ENCODE data around the gene CCNI.
A peak's percentile ranks its signal among the peaks of the same experiment; 100 is the strongest.
"Not testable (repeated sequence)": the region's sequence is repeated elsewhere in the genome, so short reads cannot be mapped to it uniquely, and the experiment has no call there.

CCNI gene

DNA sequence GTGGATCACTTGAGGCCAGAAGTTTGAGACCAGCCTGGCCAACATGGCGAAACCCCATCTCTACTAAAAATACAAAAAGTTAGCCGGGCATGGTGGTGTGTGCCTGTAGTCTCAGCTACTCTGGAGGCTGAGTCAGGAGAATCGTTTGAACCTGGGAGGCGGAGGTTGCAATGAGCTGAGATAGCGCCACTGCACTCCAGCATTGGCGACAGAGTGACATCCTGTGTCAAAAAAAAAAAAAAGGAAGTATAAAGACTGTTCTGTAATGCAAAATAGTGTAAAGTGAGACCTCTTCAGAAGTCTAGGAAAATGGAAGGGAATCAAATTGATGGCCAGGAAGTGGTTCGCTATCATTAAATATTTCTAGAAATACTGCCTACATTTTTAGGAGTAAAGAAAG is 5.0 kb upstream of the CCNI start:
- H3K4me1 ChIP-seq (ENCODE audit: insufficient read depth, low read length); H3K27ac ChIP-seq (ENCODE audit: low read depth, low read length); H3K4me3 ChIP-seq (ENCODE audit: low read length); H3K9ac ChIP-seq (ENCODE audit: low read depth, low read length); H3K9me3 ChIP-seq (ENCODE audit: insufficient read depth, low read depth, low read length); H3K36me3 ChIP-seq (ENCODE audit: insufficient read depth, low read length); H3K27me3 ChIP-seq (ENCODE audit: insufficient read depth, low read length): not testable (repeated sequence)
- WGBS: 89% methylated on average over 6 of the region's 7 CpGs

DNA sequence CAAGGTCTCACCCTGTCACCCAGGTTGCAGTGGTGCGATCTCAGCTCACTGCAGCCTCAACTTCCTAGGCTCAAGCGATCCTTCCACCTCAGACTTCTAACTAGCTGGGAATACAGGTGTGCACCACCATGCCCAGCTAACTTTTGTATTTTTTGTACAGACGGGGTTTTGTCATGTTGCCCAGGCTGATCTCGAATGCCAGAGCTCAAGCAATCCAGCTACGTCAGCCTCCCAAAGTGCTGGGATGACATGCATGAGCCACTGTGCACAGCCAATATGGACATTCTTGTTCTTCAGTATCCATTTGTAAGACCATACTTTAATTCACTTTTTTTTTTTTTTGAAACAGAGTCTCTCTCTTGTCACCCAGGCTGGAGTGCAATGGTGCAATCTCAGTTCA is 3.5 kb upstream of the CCNI start:
- Histone ChIP-seq H3K36me3 (ENCODE audit: insufficient read depth, low read length) (no peaks in the 10 kb centered on the region), H3K9ac (ENCODE audit: low read depth, low read length) (no peak overlapping the region), H3K4me1 (ENCODE audit: insufficient read depth, low read length) (peaks cover 13% of the 10 kb centered on the region; the same call in 1 of the 2 replicates), H3K27ac (ENCODE audit: low read depth, low read length) (no peak overlapping the region), H3K9me3 (ENCODE audit: insufficient read depth, low read depth, low read length) (no peaks in the 10 kb centered on the region), H3K4me3 (ENCODE audit: low read length) (no peak overlapping the region), H3K27me3 (ENCODE audit: insufficient read depth, low read length) (no peaks in the 10 kb centered on the region)
- 95% methylated on average over 5 of the region's 5 CpGs for WGBS

DNA sequence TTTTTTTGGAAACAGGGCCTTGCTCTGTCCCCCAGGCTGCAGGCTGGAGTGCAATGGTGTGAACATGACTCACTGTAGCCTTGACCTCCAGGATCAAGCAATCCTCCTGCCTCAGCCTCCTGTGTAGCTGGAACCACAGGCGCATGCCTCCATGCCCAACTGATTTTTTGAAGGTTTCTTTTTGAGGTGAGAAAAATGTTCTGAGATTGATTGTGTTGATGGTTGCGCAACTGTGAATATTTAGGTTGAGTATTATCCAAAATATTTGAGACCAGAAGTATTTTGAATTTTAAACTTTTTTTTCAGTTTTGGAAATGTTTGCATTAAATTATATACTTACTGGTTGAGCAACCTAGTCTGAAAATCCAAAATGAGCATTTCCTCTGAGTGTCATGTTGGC is 2.6 kb upstream of the CCNI start:
- Histone ChIP-seq H3K36me3 (ENCODE audit: insufficient read depth, low read length) (no peaks in the 10 kb centered on the region), H3K9ac (ENCODE audit: low read depth, low read length) (no peak overlapping the region), H3K4me1 (ENCODE audit: insufficient read depth, low read length) (peaks cover 21% of the 10 kb centered on the region; the same call in 1 of the 2 replicates), H3K27me3 (ENCODE audit: insufficient read depth, low read length) (no peaks in the 10 kb centered on the region), H3K9me3 (ENCODE audit: insufficient read depth, low read depth, low read length) (no peaks in the 10 kb centered on the region), H3K4me3 (ENCODE audit: low read length) (no peak overlapping the region), H3K27ac (ENCODE audit: low read depth, low read length) (no peak overlapping the region)
- 91% methylated on average over 2 of the region's 2 CpGs for WGBS

DNA sequence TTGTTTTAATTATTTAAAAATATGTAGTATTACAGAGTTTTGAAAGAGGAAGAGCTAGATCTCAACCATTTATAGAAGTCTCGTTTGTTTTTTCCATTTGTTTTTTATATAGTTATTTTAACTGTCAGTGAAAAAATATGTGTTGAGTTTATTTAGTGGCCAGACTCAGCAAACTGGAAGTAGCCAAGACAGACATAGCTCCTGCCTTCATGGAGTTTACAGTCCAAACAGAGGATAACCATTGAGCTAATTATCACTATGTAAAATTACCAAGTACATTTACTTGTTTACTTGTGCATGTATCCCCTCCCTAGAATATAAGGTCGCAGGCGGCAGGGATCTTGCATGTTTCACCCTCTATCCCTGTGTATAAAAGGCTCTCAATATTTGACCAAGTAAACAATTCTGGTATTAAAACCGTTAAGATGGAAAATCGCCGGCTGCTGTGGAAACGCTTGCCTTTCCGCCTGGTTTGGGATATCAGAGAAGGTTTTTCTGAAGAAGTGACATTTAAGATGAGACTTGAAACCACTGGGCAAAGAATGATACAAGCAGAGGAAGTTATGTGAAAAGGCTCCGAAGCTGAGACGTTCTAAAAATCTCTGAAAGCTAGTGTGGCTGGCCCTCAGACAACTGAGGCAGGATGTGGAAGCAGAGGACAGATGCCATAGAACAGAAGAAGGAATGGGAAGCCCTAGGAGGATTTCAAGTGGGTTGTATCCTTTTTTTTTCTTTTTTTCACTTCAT is 1.3 kb upstream of the CCNI start:
- WGBS: 94% methylated on average over 9 of the region's 10 CpGs
- H3K36me3 ChIP-seq (ENCODE audit: insufficient read depth, low read length): no peaks in the 10 kb centered on the region
- no peaks in the 10 kb centered on the region for H3K27me3 ChIP-seq (ENCODE audit: insufficient read depth, low read length)
- peaks cover 30% of the 10 kb centered on the region; the same call in 1 of the 2 replicates for H3K4me1 ChIP-seq (ENCODE audit: insufficient read depth, low read length)
- H3K27ac ChIP-seq (ENCODE audit: low read depth, low read length): peak overlapping the region; percentile 99
- peak overlapping the region; percentile 90 for H3K4me3 ChIP-seq (ENCODE audit: low read length)
- peak overlapping the region; percentile 98; the same call in 1 of the 2 replicates for H3K9ac ChIP-seq (ENCODE audit: low read depth, low read length)
- no peaks in the 10 kb centered on the region for H3K9me3 ChIP-seq (ENCODE audit: insufficient read depth, low read depth, low read length)

DNA sequence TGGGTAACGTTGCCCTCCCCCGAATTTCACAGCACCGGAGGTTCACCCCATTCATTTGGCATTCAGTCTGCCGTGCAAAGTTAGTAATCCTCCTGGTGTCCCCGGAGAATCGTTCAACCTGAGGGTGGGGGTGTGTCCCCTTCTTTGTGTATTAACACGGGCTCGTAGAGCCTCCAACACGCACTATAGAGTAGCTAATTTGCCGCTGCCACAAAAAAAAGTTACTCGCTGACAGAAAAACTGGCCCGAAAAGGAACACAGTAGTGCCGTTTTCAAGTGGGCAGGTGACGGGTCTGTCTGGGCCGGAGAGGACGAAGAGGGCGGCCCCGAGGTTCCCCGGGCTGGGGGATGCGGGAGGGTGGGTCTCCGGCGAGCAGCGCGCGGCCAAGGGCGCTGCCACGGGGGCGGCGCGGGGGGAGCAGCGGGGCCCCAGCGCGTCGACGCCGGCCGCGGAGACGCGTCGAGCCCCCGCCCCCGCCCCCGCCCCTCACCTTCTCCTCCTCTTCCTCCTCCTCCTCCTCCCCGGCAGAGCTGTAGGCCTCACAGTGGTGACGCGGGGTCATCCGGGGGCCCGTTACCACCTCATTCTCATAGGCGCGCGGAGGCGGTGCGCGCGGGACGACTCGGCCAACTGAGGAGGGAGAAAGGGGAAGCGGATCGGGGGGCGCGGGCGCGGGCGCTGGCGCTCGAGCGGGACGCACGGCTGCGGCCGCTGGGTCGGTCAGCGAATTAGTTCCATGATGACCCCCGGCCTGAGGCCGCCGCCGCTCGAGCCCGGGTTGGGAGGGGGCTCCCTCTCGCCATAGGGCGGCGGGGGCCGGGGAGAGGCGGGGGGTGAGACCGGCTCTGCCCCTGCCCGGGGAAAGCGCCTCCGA is 571 bp downstream of the CCNI start:
- peaks cover 30% of the 10 kb centered on the region; the same call in 1 of the 2 replicates for H3K4me1 ChIP-seq (ENCODE audit: insufficient read depth, low read length)
- H3K4me3 ChIP-seq (ENCODE audit: low read length): peak overlapping the region; percentile 90
- no peaks in the 10 kb centered on the region for H3K27me3 ChIP-seq (ENCODE audit: insufficient read depth, low read length)
- peak overlapping the region; percentile 98 for H3K9ac ChIP-seq (ENCODE audit: low read depth, low read length)
- H3K27ac ChIP-seq (ENCODE audit: low read depth, low read length): peak overlapping the region; percentile 99
- H3K36me3 ChIP-seq (ENCODE audit: insufficient read depth, low read length): no peaks in the 10 kb centered on the region
- H3K9me3 ChIP-seq (ENCODE audit: insufficient read depth, low read depth, low read length): no peaks in the 10 kb centered on the region
- under 1% methylated on average over 83 of the region's 89 CpGs for WGBS

DNA sequence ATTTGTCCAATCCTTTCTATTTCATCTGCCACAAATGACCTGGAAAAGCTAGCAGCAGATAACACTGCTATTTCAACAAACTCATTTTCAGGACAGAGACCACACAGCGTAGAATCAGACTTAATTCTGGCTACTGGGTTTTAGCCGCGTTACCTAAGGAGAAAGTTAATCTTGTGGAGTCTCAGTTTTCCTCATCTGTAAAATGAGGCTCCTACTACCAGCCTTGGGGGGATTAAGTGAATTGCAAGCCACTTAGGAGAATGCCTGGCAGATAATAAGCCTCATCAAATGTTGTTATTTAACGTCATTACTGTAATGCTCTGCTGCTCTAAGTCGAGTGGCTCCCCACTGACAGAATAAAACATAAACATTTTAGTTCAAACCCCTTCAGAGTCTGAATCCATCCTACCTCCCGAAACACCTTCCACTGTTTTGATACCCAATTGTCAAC is 1.4 kb downstream of the CCNI start:
- Histone ChIP-seq H3K27me3 (ENCODE audit: insufficient read depth, low read length) (no peaks in the 10 kb centered on the region), H3K4me3 (ENCODE audit: low read length) (peak overlapping the region; percentile 90), H3K4me1 (ENCODE audit: insufficient read depth, low read length) (peaks cover 30% of the 10 kb centered on the region; the same call in 1 of the 2 replicates), H3K27ac (ENCODE audit: low read depth, low read length) (no peak overlapping the region), H3K36me3 (ENCODE audit: insufficient read depth, low read length) (no peaks in the 10 kb centered on the region), H3K9me3 (ENCODE audit: insufficient read depth, low read depth, low read length) (no peaks in the 10 kb centered on the region), H3K9ac (ENCODE audit: low read depth, low read length) (peak overlapping the region; percentile 60; the same call in 1 of the 2 replicates)
- 19% methylated on average over 6 of the region's 6 CpGs for WGBS

DNA sequence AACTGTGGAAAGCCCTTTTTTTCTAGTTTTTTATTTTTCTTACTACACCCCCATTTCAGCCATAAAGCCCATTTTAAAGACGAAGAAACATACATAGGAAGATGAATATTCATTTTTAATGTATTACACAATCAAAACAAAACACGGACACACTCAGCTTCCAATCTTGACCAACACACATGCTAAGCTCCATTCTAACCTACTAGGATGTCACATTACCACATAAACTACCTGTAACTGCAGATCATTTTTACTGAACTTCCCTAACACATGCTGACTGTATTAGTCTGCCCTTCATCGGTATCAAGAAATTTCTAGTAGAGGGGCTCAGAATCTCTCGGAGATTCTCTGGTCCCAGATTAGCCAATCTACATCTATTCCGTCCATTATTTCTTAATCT is 1.8 kb downstream of the CCNI start:
- Histone ChIP-seq H3K4me3 (ENCODE audit: low read length) (peak overlapping the region; percentile 90), H3K36me3 (ENCODE audit: insufficient read depth, low read length) (no peaks in the 10 kb centered on the region), H3K4me1 (ENCODE audit: insufficient read depth, low read length) (peaks cover 30% of the 10 kb centered on the region; the same call in 1 of the 2 replicates), H3K27me3 (ENCODE audit: insufficient read depth, low read length) (no peaks in the 10 kb centered on the region), H3K27ac (ENCODE audit: low read depth, low read length) (no peak overlapping the region), H3K9ac (ENCODE audit: low read depth, low read length) (0 out of 2 replicates have a peak overlapping the region, but pooled peaks have one; percentile 60), H3K9me3 (ENCODE audit: insufficient read depth, low read depth, low read length) (no peaks in the 10 kb centered on the region)
- 49% methylated on average over 4 of the region's 5 CpGs for WGBS

DNA sequence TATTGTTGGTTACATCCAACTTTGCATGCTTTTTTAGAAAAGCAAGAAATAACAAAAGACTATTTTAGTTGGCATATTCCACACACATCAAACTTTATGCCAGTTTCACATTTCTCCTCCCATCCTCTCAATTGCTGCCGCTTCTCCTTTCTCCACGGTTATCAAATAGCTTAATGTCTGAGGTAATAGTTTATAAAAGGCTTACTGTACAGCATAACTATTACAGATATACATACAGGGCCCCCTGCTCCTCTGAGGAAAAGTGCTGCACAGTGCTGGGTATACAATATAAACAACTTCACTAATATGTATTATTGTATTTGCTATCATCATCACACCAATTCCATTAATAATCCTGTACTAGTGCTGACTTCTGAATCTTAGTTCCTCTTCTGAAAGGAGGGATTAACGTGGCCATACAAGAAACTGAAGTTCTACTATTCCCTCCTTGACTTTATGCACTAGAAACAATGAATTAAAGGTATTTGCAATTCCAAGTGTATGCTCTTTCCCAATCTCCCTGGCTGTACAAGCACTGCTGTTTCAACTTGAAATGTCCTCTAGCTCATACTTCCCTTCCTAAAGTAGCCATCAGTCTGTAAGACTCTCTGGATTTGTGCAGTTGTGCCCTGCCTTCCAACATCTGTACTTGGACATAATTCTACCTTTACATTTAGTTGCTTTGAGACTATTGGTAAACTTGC is 2.5 kb downstream of the CCNI start:
- Histone ChIP-seq H3K27me3 (ENCODE audit: insufficient read depth, low read length) (no peaks in the 10 kb centered on the region), H3K9me3 (ENCODE audit: insufficient read depth, low read depth, low read length) (no peaks in the 10 kb centered on the region), H3K4me3 (ENCODE audit: low read length) (peak overlapping the region; percentile 90), H3K27ac (ENCODE audit: low read depth, low read length) (no peak overlapping the region), H3K4me1 (ENCODE audit: insufficient read depth, low read length) (peaks cover 31% of the 10 kb centered on the region), H3K9ac (ENCODE audit: low read depth, low read length) (no peak overlapping the region), H3K36me3 (ENCODE audit: insufficient read depth, low read length) (no peaks in the 10 kb centered on the region)
- WGBS: 60% methylated on average over 3 of the region's 3 CpGs

DNA sequence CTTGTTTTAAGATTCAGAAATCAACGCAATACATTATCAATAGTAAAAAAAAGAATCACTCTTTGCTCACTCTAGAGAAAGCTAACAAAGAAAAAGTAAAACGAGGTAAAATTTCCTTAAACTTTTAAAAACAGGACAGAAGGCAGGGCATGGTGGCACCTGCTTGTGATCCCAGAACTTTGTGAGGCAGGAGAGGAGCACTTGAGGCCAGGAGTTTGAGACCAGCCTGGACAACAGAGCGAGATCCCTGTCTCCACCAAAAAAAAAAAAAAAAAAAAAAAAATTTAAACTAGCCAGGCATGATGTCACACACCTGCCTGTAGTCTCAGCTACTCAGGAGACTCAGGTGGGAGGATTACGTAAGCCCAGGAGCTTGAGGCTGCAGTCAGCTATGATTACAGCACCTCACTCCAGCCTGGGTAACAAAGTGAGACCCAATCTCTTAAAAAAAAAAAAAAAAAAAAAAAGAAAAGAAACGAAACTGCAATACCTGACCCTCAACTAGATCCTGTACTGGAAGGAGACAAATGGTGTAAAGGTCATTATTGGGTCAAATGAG is 3.5 kb downstream of the CCNI start:
- H3K4me3 ChIP-seq (ENCODE audit: low read length): 0 out of 2 replicates have a peak overlapping the region, but pooled peaks have one; percentile 90

DNA sequence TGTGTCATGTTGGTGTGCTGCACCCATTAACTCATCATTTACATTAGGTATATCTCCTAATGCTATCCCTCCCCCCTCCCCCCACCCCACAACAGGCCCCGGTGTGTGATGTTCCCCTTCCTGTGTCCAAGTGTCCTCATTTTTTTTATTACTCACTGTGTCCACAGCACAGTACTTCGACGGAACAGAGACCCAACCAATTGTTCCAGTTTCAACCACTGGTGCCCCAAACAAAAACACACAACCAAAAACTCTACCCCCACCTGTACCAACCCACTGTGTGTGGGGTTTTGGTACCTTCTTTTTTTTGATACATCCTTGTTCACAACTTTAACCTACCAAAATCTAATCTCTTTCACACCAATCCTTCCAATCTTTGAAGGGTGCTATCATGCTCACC is 6.3 kb downstream of the CCNI start:
- not testable (repeated sequence) for H3K27ac ChIP-seq (ENCODE audit: low read depth, low read length); H3K9ac ChIP-seq (ENCODE audit: low read depth, low read length); H3K9me3 ChIP-seq (ENCODE audit: insufficient read depth, low read depth, low read length); H3K27me3 ChIP-seq (ENCODE audit: insufficient read depth, low read length); H3K4me3 ChIP-seq (ENCODE audit: low read length)
- peaks cover 28% of the 10 kb centered on the region for H3K36me3 ChIP-seq (ENCODE audit: insufficient read depth, low read length)
- WGBS: 92% methylated on average over 3 of the region's 3 CpGs
- H3K4me1 ChIP-seq (ENCODE audit: insufficient read depth, low read length): peaks cover 23% of the 10 kb centered on the region

More for the DNA sequence above, 3.5 kb downstream of the CCNI start:
- peaks cover 30% of the 10 kb centered on the region for H3K4me1 ChIP-seq (ENCODE audit: insufficient read depth, low read length)
- no peaks in the 10 kb centered on the region for H3K27me3 ChIP-seq (ENCODE audit: insufficient read depth, low read length)
- H3K36me3 ChIP-seq (ENCODE audit: insufficient read depth, low read length): 0 out of 2 replicates have a peak, but pooled peaks cover 5% of the 10 kb centered on the region
- no peak overlapping the region for H3K9ac ChIP-seq (ENCODE audit: low read depth, low read length)
- WGBS: 87% methylated on average over 5 of the region's 5 CpGs
- no peaks in the 10 kb centered on the region for H3K9me3 ChIP-seq (ENCODE audit: insufficient read depth, low read depth, low read length)
- no peak overlapping the region for H3K27ac ChIP-seq (ENCODE audit: low read depth, low read length)
